GM15510 (cell line): ENCODE results near the gene CDH4.

Experiments
- POLR2A ChIP-seq: IDR thresholded peaks from 3 replicates; pipeline ENCODE4 v1.6.1; 2011; ENCODE audit warnings: borderline replicate concordance; ENCODE audit not compliant: insufficient read length; ENCODE audit errors: extremely low read depth

CDH4 gene

GRCh38 chr20:61812121-61812844 is 560.2 kb downstream of the CDH4 start:
- TF ChIP-seq POLR2A, result no peak

DNA sequence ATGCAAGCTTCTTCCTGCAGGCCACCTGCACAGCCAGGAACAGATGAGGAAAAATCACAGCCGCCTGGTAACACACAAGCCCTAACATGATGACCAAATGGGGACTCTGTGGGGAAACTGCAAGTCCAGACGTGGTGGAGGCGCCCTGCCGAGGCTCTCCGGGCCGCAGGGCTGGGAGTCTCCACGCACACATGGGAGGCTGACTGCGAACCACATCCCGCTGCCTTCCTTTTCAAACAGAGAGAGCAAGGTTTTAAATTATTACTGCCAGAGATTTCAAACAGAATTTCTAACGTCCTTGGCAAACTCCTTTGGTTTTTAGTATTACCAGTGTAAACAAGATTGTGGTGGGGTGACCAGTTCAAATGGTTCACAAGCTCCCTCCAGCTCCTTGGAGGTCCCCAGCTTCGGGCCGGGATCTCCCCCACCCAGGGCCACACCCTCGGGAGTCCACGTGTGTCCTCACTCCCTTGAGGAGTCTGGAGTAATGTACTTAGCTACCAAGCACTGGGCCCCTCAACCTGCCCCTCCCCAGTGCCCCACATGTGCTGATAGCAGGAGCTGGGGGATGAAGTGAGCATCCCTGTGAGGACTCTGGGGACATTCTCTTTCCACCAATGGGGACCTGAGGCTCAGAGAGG is 560.9 kb downstream of the CDH4 start:
- TF ChIP-seq POLR2A, result no peak

- TF ChIP-seq POLR2A, result no peak
Observed at GRCh38 chr20:61813791-61814190, 561.7 kb downstream of the CDH4 start.

DNA sequence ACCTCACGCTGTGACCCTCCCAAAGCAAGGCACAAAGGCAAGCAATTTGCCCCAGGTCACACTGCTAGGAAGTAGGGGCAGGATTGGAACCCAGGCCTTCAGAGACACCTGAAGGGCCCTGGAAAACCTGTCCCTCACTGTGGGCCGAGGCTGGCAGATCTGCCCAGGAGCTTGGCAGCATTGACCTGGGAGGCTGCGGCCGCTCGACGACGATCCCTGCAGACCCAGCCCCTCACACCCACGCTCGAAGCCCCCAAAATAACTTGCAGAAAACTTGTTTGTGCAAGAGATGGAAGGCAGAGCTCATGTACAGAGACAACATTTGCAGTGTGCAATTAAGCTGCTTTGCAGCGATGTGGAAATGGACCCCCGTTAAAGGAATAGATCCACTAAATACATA is 562.2 kb downstream of the CDH4 start:
- no peak for TF ChIP-seq POLR2A

GRCh38 chr20:61814726-61815125 is 562.7 kb downstream of the CDH4 start:
- TF ChIP-seq POLR2A, result no peak

GRCh38 chr20:61815176-61815575 is 563.1 kb downstream of the CDH4 start:
- no peak for TF ChIP-seq POLR2A

DNA sequence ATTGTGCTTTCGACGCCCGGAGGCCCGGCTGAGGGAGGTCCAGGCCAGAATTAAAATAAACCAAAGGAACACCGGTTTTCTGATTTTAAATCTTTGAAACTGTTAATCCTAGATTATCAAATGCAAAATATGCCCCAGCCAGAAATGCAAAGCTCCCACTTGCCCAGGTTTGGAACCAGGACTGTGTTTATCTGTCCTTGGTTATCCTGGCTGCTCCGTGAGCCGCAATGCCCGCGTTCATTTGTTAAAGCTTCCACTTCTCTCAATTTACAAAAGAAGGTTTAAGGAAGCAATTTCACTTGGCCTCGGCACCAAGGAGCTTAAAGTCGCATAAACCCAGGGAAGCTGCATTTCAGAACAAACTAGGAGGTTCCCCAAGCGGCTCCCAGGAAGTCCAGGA is 563.6 kb downstream of the CDH4 start:
- TF ChIP-seq POLR2A, result no peak

- TF ChIP-seq POLR2A, result no peak
Observed at GRCh38 chr20:61816606-61817460, 564.8 kb downstream of the CDH4 start.

DNA sequence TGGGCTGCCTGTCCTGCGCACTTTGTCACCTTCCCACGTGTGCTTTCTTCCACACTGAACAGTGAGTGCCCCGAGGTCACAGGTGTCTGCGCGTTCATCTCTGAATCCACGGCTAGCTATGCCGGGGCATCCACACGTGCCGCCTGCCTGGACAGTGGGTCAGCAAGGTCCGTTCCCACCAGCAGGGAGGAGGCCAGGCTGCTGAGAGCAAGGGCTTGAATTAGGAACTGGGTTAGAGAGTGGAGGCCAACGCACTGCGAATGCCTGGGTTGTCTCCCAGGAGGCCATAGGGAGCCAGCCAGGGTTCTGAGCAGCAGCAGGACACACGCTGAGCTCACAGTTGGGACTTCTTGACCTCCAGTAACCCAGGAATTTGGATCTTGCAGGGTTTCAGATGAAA is 565.5 kb downstream of the CDH4 start:
- no peak for TF ChIP-seq POLR2A

GRCh38 chr20:61818746-61819573 is 566.9 kb downstream of the CDH4 start:
- TF ChIP-seq POLR2A, result no peak

GRCh38 chr20:61819574-61819846 is 567.4 kb downstream of the CDH4 start:
- TF ChIP-seq POLR2A, result no peak

DNA sequence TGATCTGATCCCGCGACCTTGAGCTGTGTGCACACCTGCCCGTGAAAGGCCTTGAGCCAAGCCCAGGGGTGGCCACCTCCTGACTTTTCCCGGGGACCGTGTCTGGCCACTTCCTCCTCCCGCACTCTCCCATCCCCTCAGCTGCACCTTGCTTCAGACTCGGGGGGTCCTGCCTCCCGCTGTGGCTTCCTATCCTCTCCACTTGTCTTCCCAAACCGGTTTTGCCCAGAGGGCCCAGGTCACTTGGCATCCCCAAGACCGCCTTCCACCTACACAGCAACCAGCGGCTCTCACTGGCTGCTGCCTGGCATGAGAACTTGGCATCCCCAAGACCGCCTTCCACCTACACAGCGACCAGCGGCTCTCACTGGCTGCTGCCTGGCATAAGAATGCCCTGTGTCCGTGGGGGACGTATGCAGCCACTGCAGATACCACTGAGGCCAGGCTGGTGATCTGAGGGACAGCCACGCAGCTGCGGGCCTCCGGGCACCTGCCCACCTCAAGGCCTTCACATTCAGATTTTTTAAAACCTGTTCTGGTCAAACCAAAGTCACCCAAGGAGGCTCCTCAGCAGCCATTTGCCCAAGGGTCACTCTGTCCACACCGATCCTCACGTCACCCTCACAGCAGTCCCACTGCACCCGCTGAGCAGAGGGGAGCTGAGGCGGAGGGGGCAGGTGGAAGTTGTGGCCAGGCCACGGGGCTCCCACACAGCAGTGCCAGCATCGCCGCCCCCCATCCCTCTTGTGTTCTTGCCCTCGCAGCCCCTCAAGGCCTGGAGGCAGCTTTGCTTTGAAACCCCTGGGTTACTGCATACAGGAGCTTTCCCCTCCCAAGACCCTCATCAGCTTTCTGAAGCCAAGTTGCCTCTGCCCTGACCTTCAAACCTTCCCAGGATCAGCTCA is 568.1 kb downstream of the CDH4 start:
- TF ChIP-seq POLR2A, result no peak

- TF ChIP-seq POLR2A, result no peak
Observed at GRCh38 chr20:61821735-61822134, 569.7 kb downstream of the CDH4 start.

DNA sequence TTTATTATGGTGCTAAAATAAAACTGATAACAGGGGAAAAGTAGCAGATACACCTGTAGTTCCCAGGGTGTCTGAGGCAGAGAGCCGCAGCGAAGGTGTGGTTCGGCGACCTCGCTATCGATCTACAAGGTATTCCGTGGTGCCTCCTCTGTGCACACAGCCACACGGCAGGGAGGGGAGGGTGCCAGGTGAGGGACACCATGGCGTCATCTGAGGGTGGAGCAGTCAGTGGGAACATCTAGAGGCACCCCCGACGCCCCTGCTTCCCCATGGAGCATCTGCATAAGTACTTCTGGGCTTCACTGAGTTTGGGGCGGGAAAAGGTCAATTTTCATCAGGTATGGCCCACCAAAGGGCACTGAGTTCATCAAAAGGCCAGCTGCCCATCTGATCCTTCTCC is 570.3 kb downstream of the CDH4 start:
- no peak for TF ChIP-seq POLR2A
